ENCODE results near the gene B4GALT2. TPM values are rescaled to one million over a fixed set of nuclear protein-coding genes. Genes with fewer than 3 reads are reported as not detected.
A peak's percentile ranks its signal among the peaks of the same experiment; 100 is the strongest.

The B4GALT2 gene
- polyA plus RNA-seq, 1 of the 3 experiments (the other 2 are of a cell fraction): 48.0 TPM

DNA sequence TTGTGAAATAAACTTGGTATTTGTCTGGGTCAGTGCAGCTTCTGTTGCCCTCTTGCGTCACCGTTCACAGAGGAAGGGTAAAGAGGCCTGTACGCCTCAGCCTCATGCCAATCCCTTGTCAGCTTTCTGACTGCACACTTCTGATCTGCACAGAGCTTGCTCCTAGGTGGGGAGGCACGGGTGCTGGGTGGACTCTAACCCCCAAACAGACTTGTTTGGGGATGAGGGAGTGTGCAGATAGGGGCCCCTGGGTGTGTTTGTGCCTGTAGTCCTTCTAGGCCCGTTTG is 803 bp upstream of the B4GALT2 start:
- 78% methylated on average over 4 of the region's 5 CpGs for WGBS (ENCODE audit: low lambda C conversion rate)
- DNase-seq: no peak
- POLR2A ChIA-PET: interaction anchor here (0.7 kb wide), 1 partner anchor 8 kb away, joined by 3 read pairs; the partner anchor contains the start of gene DPH2
- peak overlapping the region; percentile 82; the same call in 1 of the 2 replicates for H3K9ac ChIP-seq
- TF ChIP-seq RAD21 (IDR thresholded peaks at IDR 0.05; ENCODE audit: low read length) (no peak), MEF2A (IDR thresholded peaks at IDR 0.05; ENCODE audit: borderline replicate concordance, low read depth) (no peak)
- no peaks in the 10 kb centered on the region for H3K27me3 ChIP-seq (ENCODE audit: insufficient read depth)
- H4K20me1 ChIP-seq (ENCODE audit: insufficient read depth): peaks cover 20% of the 10 kb centered on the region
- no peaks in the 10 kb centered on the region for H3K9me3 ChIP-seq
- CTCF ChIA-PET: interaction anchor here (0.9 to 1.2 kb wide), 3 partner anchors 32 to 215 kb away, joined by 3 to 5 read pairs (median 3); partner anchors contain the start of gene IPO13
- no peak overlapping the region for H3K27ac ChIP-seq (ENCODE audit: low read depth in 2 of 2, low read length in 1 of 2)
- H3F3A ChIP-seq (replicated peaks; ENCODE audit: insufficient read depth): peaks cover 9% of the 10 kb centered on the region
- H3K79me2 ChIP-seq (ENCODE audit: insufficient read depth): peaks cover 75% of the 10 kb centered on the region
- H3K9me2 ChIP-seq: no peaks in the 10 kb centered on the region
- peak overlapping the region; percentile 59 to 85 for H3K4me3 ChIP-seq (ENCODE audit: low read depth in 2 of 2, low read length in 1 of 2)
- H3K4me1 ChIP-seq (ENCODE audit: control insufficient read depth in 1 of 2, insufficient read depth in 2 of 2, low read depth in 1 of 2, low read length in 1 of 2): peaks cover 8 to 50% of the 10 kb centered on the region in 2 experiments; a peak in 1 of 4 replicates
- H3K4me2 ChIP-seq: peak overlapping the region; percentile 88
- H3K36me3 ChIP-seq (replicated peaks in 1 of 2; ENCODE audit: control insufficient read depth in 1 of 2, insufficient read depth in 2 of 2, low read length in 1 of 2): peaks cover 16 to 31% of the 10 kb centered on the region in 2 experiments
- H2AFZ ChIP-seq (ENCODE audit: low read depth): no peak overlapping the region

DNA sequence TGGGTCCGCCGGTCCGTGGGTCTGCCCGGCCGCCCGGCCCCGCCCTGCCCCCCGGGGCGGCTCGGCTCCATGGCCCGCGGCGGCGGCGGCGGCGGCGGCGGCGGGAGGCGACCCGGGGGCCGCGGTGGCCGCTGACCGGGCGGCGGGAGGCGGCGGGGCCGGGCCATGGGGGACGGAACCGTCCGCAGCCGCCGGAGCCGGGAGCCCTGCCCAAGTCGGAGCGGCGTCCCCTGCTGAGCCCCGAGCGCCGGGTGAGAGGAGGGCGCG is 184 bp downstream of the B4GALT2 start:
- POLR2A ChIA-PET: no interaction called here
- Histone ChIP-seq H2AFZ (ENCODE audit: low read depth) (no peak overlapping the region), H3K27me3 (ENCODE audit: insufficient read depth) (no peaks in the 10 kb centered on the region), H3K79me2 (ENCODE audit: insufficient read depth) (peaks cover 75% of the 10 kb centered on the region), H3K36me3 (replicated peaks in 1 of 2; ENCODE audit: control insufficient read depth in 1 of 2, insufficient read depth in 2 of 2, low read length in 1 of 2) (peaks cover 16 to 26% of the 10 kb centered on the region in 2 experiments), H3K4me3 (ENCODE audit: low read depth in 2 of 2, low read length in 1 of 2) (peak overlapping the region; percentile 59 to 71), H3F3A (replicated peaks; ENCODE audit: insufficient read depth) (peaks cover 4% of the 10 kb centered on the region), H3K9me3 (no peaks in the 10 kb centered on the region), H3K27ac (ENCODE audit: low read depth in 2 of 2, low read length in 1 of 2) (peak overlapping the region; percentile 37 to 74; a peak in 3 of 4 replicates), H3K4me1 (ENCODE audit: control insufficient read depth in 1 of 2, insufficient read depth in 2 of 2, low read depth in 1 of 2, low read length in 1 of 2) (peaks cover 6 to 44% of the 10 kb centered on the region in 2 experiments; a peak in 1 of 4 replicates), H3K9me2 (no peaks in the 10 kb centered on the region), H4K20me1 (ENCODE audit: insufficient read depth) (peaks cover 20% of the 10 kb centered on the region), H3K9ac (peak overlapping the region; percentile 81; the same call in 1 of the 2 replicates), H3K4me2 (peak overlapping the region; percentile 94; the same call in 1 of the 2 replicates)
- WGBS (ENCODE audit: low lambda C conversion rate): 0% methylated on average over 4 of the region's 45 CpGs
- no peak for DNase-seq
- CTCF ChIA-PET: interaction anchor here (1.6 kb wide), 1 partner anchor 11 kb away, joined by 10 read pairs; no protein-coding TSS in a partner anchor
- TF ChIP-seq, protein P1, sequence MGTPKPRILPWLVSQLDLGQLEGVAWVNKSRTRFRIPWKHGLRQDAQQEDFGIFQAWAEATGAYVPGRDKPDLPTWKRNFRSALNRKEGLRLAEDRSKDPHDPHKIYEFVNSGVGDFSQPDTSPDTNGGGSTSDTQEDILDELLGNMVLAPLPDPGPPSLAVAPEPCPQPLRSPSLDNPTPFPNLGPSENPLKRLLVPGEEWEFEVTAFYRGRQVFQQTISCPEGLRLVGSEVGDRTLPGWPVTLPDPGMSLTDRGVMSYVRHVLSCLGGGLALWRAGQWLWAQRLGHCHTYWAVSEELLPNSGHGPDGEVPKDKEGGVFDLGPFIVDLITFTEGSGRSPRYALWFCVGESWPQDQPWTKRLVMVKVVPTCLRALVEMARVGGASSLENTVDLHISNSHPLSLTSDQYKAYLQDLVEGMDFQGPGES (IDR thresholded peaks at IDR 0.05; ENCODE audit: low read depth, low read length): no peak
- no peak for TF ChIP-seq YY1 (IDR thresholded peaks at IDR 0.05; ENCODE audit: low read depth)
- no peak for TF ChIP-seq EZH2phosphoT487 (IDR thresholded peaks at IDR 0.05; ENCODE audit: borderline replicate concordance, low read depth)
- TF ChIP-seq, protein P2, sequence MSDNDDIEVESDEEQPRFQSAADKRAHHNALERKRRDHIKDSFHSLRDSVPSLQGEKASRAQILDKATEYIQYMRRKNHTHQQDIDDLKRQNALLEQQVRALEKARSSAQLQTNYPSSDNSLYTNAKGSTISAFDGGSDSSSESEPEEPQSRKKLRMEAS (IDR thresholded peaks at IDR 0.05; ENCODE audit: low read depth): no peak
- TF ChIP-seq, protein P3, sequence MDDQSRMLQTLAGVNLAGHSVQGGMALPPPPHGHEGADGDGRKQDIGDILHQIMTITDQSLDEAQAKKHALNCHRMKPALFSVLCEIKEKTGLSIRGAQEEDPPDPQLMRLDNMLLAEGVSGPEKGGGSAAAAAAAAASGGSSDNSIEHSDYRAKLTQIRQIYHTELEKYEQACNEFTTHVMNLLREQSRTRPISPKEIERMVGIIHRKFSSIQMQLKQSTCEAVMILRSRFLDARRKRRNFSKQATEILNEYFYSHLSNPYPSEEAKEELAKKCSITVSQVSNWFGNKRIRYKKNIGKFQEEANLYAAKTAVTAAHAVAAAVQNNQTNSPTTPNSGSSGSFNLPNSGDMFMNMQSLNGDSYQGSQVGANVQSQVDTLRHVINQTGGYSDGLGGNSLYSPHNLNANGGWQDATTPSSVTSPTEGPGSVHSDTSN (IDR thresholded peaks at IDR 0.05): no peak
- no peak for TF ChIP-seq MEF2A (IDR thresholded peaks at IDR 0.05; ENCODE audit: borderline replicate concordance, low read depth)
- no peak for TF ChIP-seq TEAD4 (IDR thresholded peaks at IDR 0.05; ENCODE audit: borderline replicate concordance, insufficient read depth)
- TF ChIP-seq RCOR1 (IDR thresholded peaks at IDR 0.05; ENCODE audit: low read length): no peak
- no peak for TF ChIP-seq ELF1 (IDR thresholded peaks at IDR 0.05)
- TF ChIP-seq TAF1 (IDR thresholded peaks at IDR 0.05; ENCODE audit: borderline replicate concordance, low read depth, low read length): no peak
